Measurements from ENCODE around the gene SLC7A10.

SLC7A10 gene

DNA sequence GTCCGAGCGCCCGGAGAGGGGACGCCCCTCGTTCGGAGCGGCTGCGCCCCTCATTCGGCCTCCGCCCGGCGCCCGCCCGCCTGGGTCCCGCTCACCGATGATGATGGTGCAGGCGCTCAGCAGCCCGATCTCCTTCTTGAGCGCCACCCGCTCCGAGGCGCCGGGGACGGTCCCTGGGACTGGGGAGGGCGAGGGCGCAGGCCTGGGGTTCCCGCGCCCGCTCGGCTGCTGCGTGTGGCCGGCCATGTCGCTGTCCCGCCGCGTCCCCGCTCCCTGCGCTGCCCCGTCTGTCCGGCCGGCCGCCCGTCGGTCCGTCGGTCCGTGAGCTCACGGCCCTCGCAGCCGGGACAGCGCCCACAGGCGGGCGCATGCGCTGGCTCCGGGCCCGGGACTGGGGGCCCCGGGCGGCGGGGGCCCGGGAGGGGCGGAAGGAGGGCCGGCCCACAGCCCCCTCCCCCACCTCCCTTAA, at the start of gene SLC7A10:
SLC7A10 (minus strand) TSS at position 393 of the 469 bp plus-strand sequence; CDS start at position 246, 147 bp downstream.
- DNase-seq = no peak

DNA sequence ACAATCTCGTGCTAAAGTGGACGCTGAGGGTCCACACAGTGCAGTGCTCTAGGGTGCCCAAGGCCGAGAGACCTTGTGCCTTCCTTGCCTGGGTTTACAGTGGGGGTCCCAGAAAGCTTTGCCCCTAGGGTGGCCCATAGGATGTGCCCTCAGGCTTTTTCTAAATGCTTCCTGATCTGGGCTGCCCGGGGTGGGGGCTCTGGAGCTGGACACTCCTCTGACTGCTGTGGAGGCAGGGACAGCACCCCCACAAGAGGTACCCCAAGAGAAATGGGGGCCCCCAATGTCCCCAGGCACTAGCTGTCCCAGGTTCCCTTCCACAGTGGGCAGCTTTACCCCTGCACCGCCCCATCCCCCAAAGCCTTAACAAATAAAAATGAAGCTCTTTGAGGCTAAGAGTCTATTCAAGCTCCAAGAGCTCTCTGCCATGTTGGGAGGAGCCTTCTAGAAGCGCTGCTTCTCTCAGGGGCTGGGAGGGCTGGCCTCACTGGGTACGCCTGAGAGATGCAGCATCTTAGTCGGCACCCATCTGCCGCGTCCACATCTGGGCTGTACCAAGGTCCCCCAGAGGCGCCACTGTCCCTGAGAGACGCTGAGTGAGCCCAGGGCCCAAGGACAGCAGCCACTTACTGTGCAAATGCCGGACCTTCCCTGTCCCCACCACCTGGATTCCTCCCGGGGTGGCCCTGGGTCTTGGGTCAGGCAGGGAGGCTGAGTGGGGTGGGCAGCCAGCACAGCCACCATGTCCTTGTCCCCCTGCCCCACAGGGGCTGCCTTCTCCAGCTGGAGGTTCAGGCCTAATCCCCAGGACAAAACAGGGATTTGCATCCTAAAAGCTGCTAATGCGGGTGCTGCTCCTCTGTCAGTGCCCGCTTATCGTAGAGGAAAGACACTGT, 49.3 kb upstream of the SLC7A10 start:
- no peak for DNase-seq

DNA sequence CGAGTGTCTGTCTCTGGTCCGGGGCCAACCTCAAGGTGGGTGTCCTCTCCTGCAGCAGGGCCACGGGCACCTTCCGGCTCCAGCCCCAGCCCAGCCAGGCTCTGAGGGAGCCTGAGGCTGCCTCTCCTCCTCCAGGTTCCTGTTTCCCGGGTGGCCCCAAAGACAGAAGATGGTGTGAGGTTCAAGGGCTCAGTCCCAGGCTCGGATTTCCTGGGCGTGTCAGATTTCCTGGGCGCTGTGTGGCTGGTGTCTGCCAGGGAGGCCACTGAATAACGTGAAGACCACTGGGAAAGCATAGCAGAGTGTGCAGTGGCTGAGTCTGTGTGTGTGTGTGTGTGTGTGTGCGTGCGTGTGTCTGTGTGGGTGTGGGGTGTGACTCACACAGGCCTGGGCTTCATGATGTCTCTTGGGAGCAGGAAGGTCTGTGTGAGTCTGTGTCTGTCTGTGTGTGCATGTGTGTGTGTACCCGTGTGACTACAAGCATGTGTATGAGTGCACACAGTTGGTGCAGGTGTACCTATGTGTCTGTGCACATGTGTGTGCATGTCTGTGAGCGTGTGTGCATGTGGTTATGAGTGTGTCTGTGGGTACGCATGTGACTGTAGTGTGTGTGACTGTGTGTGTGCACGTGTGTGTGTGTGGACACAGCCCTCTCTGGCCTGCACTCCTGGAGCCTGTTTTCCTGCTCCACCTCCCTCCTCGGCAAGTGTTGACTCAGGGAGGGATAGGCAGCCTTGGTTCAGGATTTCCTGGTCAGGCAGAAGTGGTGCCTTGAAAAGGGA, 48.4 kb upstream of the SLC7A10 start:
- no peak for DNase-seq

DNA sequence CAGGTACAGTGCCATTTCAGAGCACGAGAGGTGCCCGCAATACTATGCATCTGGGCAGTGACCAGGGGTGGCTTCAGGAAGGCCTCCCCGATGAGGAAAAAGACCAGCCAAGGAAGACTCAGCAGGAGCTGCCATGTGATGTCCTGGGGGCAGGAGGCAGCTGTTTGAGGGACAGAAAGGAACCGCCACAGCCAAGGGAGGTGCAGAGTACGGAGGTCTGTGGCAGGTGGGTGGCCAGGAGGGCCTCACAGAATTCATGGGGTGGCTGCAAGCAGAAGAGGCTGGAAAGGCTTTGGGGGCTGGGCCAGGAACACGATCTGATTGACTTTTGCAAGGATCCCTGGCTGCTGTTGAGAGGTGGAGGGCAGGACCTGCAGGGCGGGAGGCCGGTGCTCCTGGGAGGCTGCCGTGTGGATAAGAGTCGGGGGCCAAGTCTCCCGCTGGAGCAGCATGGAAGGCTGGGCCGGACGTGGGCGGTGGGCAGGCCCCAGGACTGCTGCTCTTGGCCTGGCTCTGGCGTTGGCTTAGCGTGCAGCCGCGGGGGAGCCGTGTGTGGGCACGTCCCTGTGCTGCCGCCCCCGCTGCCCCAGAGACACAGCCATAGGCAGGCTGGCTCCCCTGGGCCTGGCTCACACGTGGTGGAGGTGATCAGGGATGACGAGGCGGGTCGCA, 47.6 kb upstream of the SLC7A10 start:
- no peak for DNase-seq

DNA sequence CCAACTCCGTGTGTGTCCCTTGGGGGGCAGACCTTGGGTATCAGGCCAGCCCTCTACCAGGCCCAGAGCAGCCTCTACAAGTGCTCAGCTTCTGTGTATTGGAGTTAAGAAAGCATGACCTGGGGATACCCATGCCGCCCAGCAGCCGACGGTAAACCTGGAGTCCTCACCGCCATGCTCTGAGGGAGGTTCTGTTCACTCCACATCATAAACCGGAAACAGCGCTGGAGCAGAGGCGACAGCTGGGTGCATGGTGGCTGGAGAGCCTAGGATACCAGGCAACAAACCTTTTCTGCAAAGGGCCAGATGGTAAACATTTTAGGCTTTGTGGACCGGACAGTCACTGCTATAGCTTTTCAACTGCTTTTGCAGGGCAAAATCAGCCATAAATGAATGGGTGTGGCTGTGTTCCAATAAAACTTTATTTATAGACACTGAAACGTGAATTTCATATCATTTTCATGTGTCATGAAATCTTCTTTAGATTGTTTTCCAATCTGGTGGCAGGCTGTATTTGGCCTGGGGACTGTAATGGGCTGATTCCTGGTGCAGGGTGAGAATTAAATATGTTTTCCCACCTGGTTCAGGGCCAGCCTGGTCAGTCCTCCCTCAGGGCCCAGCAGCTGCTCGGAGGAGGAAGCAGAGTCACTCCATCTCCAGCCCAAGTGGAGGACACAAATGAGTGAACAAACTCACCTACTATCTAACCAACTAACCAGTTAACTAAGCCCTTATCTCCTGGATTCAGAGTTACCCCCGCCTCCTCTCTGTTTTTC, 45.8 kb upstream of the SLC7A10 start:
- no peak for DNase-seq

DNA sequence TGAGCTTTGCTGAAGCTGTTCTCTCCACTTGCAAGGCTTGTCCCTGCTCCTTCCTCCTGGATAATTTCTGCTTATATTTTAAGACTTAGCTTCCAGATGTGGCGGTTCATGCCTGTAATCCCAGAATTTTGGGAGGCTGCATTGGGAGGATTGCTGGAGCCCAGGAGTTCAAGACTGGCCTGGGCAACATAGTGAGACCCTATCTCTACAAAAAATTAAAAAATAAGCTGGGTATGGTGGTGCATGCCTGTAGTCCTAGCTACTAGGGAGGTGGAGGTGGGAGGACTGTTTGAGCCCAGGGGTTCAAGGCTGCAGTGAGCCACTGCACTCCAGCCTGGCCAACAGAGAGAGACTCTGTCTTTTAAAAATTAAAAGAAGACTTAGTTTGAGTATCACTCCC, 45.1 kb upstream of the SLC7A10 start:
- no peak for DNase-seq

DNA sequence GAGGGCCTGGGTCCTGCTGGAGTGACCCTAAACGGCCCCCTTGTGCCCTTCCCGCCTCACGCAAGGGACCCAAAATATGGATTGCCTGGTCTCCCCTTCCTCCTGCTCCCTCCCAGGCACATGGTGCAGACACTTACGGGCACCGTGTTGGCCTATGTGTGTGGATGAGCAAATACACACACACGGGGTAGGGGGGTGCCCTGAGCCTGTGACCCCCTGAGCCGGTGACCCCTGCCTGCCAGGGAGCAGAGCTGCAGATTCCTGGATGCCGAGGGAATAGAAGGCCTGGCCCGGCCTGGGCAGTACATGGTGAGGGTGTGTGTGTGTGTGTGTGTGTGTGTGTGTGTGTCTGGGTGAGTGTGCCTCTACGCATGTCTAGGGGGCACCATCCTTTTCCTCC, 43.4 kb upstream of the SLC7A10 start:
- no peak for DNase-seq

DNA sequence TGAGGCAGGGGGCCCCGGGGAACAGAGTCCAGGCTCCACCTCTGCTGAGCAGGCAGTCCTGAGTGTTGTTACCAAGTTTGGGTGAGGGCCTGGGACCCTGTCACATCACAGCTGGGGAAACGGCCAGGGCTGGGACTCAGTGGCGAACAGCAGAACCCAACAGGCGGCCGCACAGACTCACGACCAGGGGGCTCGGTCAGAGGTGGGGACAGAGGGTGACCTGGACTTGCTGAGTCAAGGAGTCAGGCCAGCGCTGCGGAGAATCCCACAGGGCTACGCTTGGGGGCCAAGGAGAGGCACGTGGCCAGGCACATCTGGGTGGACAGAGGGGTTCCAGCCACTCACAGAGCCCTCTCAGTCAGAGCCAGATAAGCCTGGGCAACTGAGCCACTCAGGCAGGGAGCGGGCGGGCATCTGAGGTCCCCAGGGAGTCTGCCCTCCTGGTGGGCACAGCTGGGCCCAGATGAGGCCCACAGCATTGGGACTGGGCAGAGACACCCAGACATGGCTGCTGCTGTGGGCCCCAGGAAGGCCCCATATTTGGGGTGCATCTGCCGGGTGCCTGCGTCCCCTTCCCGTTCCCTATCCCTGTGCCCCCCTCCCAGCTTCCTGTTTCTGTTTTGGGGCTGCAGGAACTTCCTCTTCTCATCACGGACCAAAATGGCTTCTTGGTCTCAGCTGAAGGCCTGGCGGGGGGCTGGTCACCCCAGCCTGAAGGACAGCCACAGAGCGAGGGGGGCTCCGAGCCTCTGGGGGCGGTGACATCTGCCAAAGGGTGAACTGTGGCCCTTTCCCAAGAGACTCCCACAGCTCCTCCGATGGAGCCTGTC, 42.7 kb upstream of the SLC7A10 start:
- DNase-seq = no peak

DNA sequence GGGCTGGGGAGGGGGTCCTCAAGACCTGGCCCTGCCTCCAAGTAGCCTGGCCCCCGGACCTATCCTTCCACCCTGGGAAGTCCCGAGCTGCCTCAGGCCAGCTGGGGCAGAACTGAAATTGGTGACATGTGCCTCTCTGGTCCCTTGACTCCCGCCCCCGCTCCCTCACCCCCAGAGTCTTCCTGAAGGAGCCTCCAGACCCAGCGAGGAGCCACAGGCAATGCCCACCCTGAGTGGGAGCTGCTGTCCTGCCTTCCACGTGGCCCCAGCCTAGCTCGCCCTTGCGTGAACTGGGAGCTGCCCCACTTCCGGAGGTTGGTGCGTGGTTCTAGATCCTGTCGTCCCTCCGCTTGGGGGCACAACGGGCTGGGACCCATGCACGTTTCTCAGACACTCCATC, 42.1 kb upstream of the SLC7A10 start:
- DNase-seq = no peak

DNA sequence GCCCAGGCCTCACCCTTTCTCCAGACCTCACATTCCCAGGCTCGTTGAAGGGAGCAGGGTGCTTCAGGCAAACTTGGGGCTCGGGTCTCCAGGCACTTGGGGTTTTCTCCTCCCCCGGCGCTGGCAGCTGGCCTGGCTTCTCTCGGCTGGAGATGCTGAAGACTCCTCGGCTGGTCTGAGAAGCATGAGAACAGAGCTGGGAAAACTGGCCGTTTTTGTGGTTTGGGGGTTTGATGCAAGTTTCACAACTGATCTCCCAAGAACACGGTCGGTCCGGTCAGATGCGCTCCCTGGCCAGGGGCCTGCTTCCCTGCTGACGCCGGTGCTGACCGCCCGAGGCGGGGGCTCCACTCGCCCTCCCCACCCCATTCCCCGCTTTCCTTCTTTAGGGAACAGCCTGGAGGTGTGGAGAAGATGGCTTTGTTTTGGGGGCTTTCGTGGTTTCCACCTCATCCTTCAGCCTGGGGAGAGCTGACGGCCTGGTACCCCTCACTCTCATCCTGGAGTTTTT, 41.4 kb upstream of the SLC7A10 start:
- no peak for DNase-seq

DNA sequence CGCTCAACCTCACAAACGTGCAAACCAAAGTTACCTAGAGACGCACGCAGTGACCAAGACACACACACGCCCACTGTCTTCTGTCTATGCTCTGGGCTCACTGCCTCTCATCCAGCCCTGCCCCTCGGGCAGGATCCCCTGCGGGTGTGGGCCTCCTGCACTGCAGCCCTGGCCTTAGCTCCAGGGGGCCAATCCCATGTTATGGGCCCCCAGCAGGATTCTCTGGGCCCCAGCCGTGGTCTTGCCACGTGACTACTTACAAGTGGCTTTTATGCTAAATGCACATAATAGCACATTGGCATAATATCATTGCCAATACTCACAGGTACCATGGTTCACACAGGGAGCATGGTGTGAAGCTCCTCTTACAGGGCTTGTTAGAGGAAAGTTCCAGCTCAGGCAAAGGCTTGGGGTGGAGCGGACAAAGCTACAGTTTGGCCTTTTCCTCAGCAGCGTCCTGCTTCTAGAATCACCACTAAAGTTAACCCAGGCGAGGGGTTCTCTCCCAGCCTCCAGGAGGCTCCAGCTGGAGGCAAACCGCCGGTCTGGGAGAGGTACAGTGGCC, 39.3 kb upstream of the SLC7A10 start:
- DNase-seq = no peak

DNA sequence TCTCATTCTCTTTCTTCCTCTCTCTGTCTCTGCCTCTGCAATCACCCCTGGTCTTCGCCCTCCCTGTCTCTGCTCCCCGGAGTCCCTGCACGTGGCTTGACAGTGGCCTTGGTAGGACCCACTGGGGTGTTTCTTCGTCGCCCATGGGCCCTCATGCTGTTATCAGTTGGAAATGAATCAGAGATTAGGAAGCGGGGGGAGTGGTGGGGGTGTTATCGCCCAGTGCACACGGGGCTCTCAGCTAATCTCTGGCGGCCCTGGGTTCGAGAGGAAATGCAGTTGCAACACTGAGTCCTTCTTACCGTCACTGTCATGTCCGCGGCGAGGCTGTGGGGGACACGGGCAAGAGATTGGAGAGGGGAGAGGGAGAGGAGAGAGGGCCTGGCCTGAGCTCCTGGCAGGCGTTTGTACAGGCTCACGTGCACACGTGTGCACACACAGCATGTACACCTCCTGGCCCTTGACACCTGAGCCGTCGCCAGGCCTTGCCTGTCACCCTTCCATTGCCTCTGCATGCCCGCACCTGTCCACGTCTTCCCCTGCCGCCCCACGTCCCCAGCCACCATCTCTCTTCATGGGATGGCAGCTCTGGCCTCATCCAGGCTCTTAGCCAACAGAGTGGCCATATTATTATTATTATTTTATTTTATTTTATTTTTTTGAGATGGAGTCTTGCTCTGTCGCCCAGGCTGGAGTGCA, 37.8 kb upstream of the SLC7A10 start:
- no peak for DNase-seq

DNA sequence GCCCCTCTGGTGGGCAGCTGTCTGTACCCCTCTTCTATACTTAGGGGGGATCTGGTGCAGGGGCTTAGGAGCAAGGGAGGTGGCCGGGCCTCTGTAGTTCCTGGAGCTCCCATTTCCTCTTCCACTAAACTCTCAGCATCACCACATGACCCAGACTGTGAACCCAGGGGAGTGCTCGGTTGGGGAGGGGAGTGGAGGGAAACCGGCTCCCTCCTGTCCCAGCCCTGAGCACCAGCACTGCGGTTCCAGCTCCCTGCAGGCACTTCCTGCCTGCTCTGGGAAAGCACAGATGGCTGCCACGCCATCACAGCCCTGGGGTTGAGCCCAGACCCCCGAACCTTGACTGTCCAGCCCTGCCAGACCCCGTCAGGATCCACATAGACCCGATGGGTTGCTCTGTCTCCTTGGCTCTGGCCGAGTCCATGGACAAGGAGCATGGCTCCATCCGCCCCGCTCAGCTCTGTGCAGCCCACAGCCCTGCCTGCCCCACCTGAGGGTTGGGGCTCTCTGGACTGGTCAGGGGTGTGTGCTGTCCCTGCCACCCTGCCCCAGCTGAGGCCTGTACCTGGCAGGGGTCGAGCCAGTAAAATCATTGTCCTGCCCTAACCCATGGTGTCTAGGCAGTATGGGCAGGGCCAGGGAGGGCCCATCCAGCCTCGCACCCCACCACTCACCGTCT, 36.0 kb upstream of the SLC7A10 start:
- no peak for DNase-seq

DNA sequence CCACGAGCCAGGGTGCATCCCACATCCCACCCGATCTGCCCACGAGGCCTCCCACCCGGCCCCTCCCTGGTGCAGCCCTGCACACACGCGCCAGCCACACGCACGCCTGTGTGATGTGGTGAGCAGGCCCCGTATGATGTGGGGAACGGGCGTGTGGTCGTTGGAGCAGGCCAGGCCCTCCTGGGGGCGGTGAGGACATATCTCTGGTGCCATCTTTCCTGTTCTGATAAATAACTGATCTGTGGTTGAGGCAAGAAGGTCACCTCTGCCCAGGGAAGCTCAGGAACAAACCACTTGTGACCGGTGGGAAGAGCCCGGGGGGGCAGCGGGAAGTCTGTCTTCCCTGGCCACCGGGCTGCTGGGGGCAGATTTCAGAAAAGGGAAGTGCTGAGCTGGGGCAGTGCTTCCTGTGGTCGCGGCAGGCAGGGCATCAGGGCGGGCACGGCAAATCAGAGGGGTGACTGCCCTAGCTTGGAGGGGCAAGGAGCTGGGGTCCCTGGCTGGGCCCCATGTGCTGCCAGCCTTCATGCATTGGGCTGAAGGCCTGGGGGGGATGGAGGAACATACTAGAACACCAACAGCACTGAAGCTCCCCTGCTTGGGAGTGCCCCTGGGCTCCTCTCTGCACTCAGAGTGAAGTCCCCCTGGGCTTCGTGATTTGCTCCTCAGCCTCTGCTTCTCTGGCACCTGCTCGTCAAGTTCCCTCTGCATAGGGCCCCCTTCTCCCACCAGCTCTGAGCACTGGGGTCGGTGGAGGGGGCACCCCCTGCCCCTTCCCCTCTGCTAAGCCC, 35.2 kb upstream of the SLC7A10 start:
- DNase-seq = no peak

DNA sequence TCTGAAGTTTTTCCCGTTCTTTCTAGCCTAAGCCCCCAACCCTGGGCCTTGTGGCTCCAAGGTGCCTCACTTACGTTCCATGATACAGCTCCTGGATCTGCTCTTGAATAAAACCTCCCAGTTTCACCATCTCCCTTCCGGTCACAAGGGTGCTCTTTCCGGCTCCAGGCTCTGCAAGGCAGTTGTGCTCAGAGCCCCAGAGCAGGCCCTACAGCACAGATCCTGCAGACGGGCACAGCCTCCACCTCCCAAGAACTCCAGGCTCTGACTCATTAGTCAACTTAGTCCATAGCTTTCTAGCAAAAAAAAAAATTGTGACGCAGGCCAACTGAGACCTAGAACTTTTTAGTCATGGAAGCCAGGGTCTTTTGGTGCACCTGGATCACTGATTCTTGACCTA, 33.9 kb upstream of the SLC7A10 start:
- DNase-seq = no peak

DNA sequence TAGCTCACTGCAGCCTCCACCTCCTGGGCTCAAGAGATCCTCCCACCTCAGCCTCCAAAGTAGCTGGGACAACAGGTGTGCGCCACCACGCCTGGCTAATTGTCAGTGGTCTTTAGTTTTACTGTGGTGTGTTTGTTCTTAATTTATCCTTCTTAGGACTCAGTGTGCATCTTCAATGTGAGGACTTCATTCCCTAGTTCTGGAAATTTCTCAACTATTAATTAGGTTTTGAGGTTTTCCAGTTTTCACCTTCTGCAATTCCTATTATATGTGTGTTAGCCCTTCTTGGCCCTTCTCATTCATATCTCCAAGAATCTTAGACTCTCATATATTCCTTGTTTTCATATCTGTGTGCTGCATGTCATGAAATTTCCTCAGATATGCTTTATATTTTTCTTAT, 32.2 kb upstream of the SLC7A10 start:
- no peak for DNase-seq

DNA sequence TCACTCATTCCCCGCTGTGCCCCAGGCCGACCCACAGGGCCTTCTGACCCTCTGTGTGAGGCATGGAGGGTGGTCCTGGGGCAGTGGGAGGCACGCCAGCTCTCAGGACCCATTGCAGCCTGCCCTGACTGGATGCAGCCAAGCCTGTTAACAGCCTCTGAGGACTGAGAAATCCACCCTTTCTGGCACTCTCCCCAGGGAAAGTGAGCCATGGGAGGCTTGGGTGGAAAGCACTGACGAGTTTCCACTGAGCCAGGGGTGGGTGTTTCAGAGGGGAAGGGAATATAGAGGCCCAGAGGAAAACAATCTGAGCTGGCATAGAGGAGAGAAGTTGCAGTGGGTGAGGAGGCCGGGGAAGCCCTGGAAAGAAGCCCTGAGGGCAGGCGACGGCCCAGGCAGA, 30.6 kb upstream of the SLC7A10 start:
- no peak for DNase-seq

DNA sequence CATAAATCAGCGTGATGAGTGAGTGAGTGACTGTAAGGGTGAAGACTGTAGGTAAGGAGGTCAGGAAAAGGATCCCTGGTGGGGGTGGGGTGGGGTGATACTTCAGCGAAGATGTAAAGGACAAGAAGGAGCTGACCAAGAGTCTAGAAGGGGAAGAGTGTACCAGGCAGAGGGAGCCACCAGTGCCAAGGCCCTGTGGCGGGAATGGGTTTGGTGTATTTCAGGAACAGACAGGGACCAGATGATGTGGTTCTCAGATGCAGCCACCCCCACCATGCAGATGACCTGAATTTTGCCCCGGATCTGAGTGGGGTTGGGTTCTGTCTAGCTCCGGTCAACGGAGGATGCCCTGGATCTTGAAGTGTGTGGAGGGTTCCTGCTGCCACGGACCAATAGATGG, 30.1 kb upstream of the SLC7A10 start:
- DNase-seq = no peak

DNA sequence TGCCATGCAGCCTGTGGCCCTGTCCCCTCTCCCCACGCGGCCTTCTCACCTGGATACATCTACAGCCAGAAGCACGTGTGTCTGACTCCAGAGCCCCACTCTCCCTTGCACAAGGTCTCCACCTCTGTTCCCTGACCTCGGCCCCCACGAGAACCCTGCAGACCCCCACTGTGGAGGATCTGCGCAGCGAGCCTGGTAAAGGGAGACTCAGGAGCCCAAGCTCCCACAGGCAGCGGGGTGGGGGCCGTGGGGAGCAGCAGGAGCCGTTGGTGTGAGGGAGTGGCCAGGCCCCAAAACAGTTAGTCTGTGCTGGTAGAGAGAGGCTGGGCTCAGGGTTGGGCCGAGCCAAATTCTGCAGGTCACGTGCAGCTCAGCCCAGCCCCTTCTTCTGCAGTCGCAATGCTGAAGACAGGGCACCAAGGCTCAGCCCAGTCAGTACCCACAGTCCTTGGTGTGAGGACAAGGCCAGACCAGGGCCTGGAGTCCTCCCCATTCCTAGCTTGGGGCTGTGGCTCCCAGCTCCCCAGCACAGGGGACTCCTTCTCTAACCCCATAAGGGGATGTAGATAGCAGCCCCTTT, 28.7 kb upstream of the SLC7A10 start:
- DNase-seq = no peak
